Mesothelial cell of epicardium (in vitro differentiated cells): ENCODE measurements around the gene CXorf65. TPM values are rescaled to one million over a fixed set of nuclear protein-coding genes. Genes with fewer than 3 reads are reported as not detected.

Experiments used
- DNase-seq, 2 experiments: peaks; one replicate each; pipeline ENCODE4 v3.0.0; 2021; ENCODE audit warnings: low spot score in 2 of 2; ENCODE audit not compliant: unreplicated experiment in 2 of 2
- H3K27ac Mint-ChIP-seq: 2 replicates; pipeline ENCODE4 v1.8.0; 2021; ENCODE audit warnings: mixed read lengths
- H3K27me3 Mint-ChIP-seq: 2 replicates; pipeline ENCODE4 v1.8.0; 2021; ENCODE audit warnings: low read depth, mixed read lengths
- H3K36me3 Mint-ChIP-seq: 2 replicates; pipeline ENCODE4 v1.8.0; 2021; ENCODE audit warnings: mixed read lengths
- H3K4me1 Mint-ChIP-seq: 2 replicates; pipeline ENCODE4 v1.8.0; 2021; ENCODE audit warnings: mixed read lengths
- H3K4me3 Mint-ChIP-seq: 2 replicates; pipeline ENCODE4 v1.8.0; 2021; ENCODE audit warnings: mild to moderate bottlenecking, moderate library complexity, mixed read lengths
- H3K9me3 Mint-ChIP-seq: 2 replicates; pipeline ENCODE4 v1.8.0; 2021; ENCODE audit warnings: mixed read lengths
- CTCF ChIP-seq: fragments of 200-600 bp; sonication (generic); IDR thresholded peaks from one replicate; pipeline ENCODE4 v1.5.0; 2021; ENCODE audit warnings: antibody characterized with exemption; ENCODE audit not compliant: unreplicated experiment
- total RNA-seq: library from RNA; stranded (reverse); gene quantifications from 3 replicates; pipeline ENCODE4 v1.2.1, GENCODE V29; 2021

Gene CXorf65
- total RNA-seq, 1 donor from 2014 or later, result not detected

- Mint-ChIP-seq H3K9me3 (no peaks in the 10 kb centered on the region), H3K27ac (no peak overlapping the region), H3K4me3 (no peak overlapping the region), H3K36me3 (no peaks in the 10 kb centered on the region), H3K27me3 (no peaks in the 10 kb centered on the region), H3K4me1 (peaks cover 15% of the 10 kb centered on the region)
- TF ChIP-seq CTCF, result no peak
- no peak for DNase-seq
These were observed 41.1 kb upstream of the CXorf65 start for GRCh38 chrX:71147496-71148277.

DNA sequence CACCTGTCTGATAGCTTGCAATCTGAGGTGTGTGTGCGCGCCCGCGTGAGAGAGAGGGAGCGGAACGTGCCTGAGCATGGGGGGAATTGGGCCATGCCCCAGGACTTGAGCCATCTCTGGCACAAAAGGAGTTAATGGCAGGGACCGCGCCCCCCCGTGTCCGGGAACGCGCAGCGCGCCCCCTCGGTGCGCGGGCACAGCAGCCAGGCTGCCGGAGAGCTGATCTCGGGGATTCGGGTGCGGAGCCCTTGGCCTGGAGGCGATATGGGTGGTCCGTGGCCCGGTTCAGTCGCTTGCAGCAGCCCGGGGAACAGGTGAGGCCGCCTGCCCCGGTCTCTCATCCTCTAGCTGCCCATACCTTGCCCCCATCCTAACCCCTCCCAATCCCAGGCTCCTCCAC, 38.1 kb upstream of the CXorf65 start, which contains the start of gene NLGN3:
Gene NLGN3, plus strand, starts transcription at position 191 of the 400 bp plus-strand sequence. CDS start 2,909 bp downstream, outside the sequence.
- Mint-ChIP-seq H3K27ac (no peak within 1 kb of the TSS), H3K27me3 (no peaks in the 10 kb centered on the region), H3K9me3 (no peaks in the 10 kb centered on the region), H3K36me3 (peaks cover 3% of the 10 kb centered on the region), H3K4me3 (peak within 1 kb of the TSS; percentile 59), H3K4me1 (peaks cover 15% of the 10 kb centered on the region)
- TF ChIP-seq CTCF, result no peak
- DNase-seq, result no peak

- H3K4me3 Mint-ChIP-seq, result no peak overlapping the region
These were observed 37.0 kb upstream of the CXorf65 start for GRCh38 chrX:71143508-71143907.

GRCh38 chrX:71140440-71140839, 33.9 kb upstream of the CXorf65 start:
- H3K4me1 Mint-ChIP-seq, result peaks cover 8% of the 10 kb centered on the region
- no peak overlapping the region for H3K4me3 Mint-ChIP-seq
- no peak for TF ChIP-seq CTCF
- peaks cover 17% of the 10 kb centered on the region for H3K36me3 Mint-ChIP-seq
- no peak for DNase-seq
- H3K27ac Mint-ChIP-seq, result no peak overlapping the region
- peaks cover 15% of the 10 kb centered on the region for H3K9me3 Mint-ChIP-seq
- no peaks in the 10 kb centered on the region for H3K27me3 Mint-ChIP-seq

More at GRCh38 chrX:71143508-71143907, 37.0 kb upstream of the CXorf65 start:
- Mint-ChIP-seq H3K27me3 (no peaks in the 10 kb centered on the region), H3K9me3 (peaks cover 6% of the 10 kb centered on the region), H3K27ac (no peak overlapping the region), H3K4me1 (peaks cover 15% of the 10 kb centered on the region), H3K36me3 (peaks cover 7% of the 10 kb centered on the region)
- no peak for DNase-seq
- TF ChIP-seq CTCF, result no peak

DNA sequence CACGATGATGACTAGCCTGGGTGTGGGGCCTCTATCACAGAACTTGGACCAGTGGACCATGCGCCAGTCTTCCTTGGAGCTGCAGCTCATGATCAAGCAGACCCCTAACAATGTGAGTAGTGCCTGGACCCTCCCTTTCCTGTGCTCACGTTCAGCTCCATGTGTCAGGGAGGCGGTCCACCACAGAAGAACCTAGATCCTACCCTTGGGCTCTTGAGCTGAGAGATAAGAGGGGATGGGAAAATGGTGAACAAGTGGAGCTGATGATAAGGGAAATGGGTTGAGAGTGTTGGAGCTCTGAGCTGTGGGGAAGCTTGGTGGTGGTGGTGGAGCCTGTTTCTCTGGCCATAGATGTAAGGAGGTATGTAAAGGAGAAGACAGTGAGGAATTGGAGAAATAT, 25.0 kb upstream of the CXorf65 start:
- Mint-ChIP-seq H3K27ac (no peak overlapping the region), H3K4me3 (no peak overlapping the region), H3K4me1 (peaks cover 3% of the 10 kb centered on the region), H3K36me3 (peaks cover 35% of the 10 kb centered on the region), H3K27me3 (no peaks in the 10 kb centered on the region), H3K9me3 (peaks cover 16% of the 10 kb centered on the region)
- no peak for TF ChIP-seq CTCF
- DNase-seq, result no peak
